Erythroblast (primary cell): ENCODE measurements around the gene AGAP1.

Experiments used
- DNase-seq, 2 experiments: peaks; one replicate each; lab custom pipeline; 2025; lab: John Stamatoyannopoulos, UW
- GATA1 ChIP-seq: IDR thresholded peaks from 2 replicates; pipeline ENCODE4 v1.6.1; 2011; ENCODE audit warnings: low read depth, mild to moderate bottlenecking, control low read depth, low read length, moderate library complexity
- POLR2A ChIP-seq: IDR thresholded peaks from 2 replicates; pipeline ENCODE4 v1.6.1; 2011; ENCODE audit warnings: mild to moderate bottlenecking, low read length

Gene AGAP1

DNA sequence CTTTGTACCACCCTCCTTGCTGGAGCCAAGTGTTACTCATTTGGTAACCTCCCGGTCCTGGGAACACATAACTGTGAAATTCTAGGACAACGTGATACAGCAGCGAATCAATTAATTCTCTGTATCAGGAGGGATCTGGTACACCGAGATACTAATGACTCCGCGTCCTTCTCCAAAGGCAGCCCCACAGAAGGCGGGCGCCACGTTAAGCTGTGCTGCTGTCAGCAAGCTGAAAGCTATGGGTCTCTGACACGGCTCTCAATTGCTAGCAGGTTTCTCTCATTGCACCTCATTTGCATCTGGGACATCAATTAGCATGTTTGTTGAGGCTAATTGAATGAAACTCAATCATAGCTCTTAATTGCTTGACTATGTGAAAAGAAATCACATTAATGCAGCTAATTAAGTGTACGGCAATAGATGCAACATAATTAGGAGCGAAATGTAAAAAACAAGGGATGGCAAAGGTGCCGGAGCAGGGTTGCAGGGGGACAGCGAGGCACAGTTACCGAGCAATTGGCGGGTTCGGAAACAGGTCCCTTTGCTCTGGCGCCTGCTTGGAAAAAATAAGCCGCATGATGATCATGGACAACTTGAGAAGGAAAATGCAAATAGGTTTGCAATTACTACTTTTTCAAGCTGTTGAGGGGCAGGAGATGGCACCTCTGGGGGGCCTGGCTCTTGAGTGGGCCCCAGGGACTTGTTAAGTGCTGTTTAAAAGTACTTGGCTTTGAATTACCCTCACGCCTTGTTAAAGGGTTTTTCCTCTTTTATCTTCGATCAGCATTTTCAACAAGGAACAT is 410.1 kb downstream of the AGAP1 start:
- no peak for DNase-seq

GRCh38 chr2:235904585-235904931 is 410.7 kb downstream of the AGAP1 start:
- no peak for DNase-seq
- TF ChIP-seq POLR2A (no peak), GATA1 (no peak)

More for the DNA sequence above, 410.1 kb downstream of the AGAP1 start:
- TF ChIP-seq GATA1, result no peak
- no peak for TF ChIP-seq POLR2A

DNA sequence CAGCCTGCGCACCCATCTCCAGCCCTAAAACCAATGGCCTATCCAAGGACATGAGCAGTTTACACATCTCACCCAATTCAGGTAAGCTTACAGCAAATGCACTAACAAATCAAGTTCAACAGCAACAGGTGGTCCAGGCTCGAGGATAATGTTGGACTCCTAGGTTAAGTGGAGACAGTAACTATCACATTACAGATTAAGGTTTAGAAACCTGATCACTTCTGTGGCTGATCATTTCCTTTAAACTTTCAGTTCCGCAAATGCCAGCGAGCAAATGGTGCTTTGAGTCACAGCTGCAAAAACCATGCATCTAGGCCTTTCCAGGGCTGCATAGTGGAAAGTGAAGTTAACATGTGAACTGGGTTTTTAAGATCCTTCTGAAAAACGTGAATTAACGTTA is 415.0 kb downstream of the AGAP1 start:
- DNase-seq, result peak; percentile 20 to 51
- no peak for TF ChIP-seq GATA1
- TF ChIP-seq POLR2A, result no peak

DNA sequence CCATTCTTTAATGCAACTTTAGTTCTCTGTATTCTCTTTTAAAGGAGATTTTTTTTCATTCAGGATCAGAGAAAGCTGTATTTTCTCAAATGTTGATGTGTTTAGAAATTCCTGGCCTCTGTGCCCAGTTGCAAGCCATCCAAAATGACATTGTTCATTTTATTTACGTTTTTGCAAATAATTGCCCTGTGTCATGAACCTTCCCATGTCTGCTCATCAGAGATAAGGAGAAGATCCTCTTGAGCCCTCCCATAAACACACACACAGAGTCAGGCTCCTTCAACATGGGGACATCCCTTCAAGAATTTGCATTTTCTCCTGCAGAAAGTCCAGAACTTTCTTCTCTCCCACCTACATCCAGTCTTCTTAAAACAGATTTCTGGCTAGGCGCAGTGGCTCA is 415.5 kb downstream of the AGAP1 start:
- no peak for TF ChIP-seq POLR2A
- TF ChIP-seq GATA1, result no peak

GRCh38 chr2:235910067-235910466 is 416.2 kb downstream of the AGAP1 start:
- peak; percentile 7 to 19 for DNase-seq
- TF ChIP-seq POLR2A (no peak), GATA1 (no peak)

More for the DNA sequence above, 415.5 kb downstream of the AGAP1 start:
- peak; percentile 78 to 85 for DNase-seq

- no peak for DNase-seq
Observed at GRCh38 chr2:235911125-235911524, 417.3 kb downstream of the AGAP1 start.

GRCh38 chr2:235911633-235912233 is 417.9 kb downstream of the AGAP1 start:
- peak in 1 of 2 experiments; percentile 13 for DNase-seq
- TF ChIP-seq POLR2A (no peak), GATA1 (no peak)

More at GRCh38 chr2:235911125-235911524, 417.3 kb downstream of the AGAP1 start:
- TF ChIP-seq GATA1, result no peak
- no peak for TF ChIP-seq POLR2A

- TF ChIP-seq GATA1 (no peak), POLR2A (no peak)
- DNase-seq, result no peak
Observed at GRCh38 chr2:235914756-235915155, 420.9 kb downstream of the AGAP1 start.

GRCh38 chr2:235917506-235917905 is 423.7 kb downstream of the AGAP1 start:
- DNase-seq, result no peak
- no peak for TF ChIP-seq POLR2A
- TF ChIP-seq GATA1, result no peak

DNA sequence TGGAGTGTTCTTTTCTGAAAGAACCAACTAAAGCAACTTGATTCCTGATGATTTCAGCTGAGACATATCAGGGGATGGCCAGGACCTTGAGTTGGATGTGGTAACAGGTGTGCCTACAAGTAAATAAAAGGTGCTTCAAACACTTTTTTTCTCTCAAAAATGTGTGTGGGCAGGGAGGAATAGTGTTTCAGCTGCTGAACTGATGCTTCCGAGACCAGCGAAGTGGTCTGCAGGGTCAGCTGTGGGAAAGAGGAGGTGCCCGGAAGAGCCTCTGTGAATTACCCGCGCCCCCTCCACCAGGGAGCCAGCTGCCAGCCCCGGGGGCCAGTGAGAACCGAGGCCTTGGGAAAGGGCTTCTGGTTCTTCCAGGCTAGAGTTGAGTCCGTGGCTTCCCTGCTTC is 425.0 kb downstream of the AGAP1 start:
- no peak for DNase-seq
- TF ChIP-seq GATA1 (no peak), POLR2A (no peak)

- no peak for TF ChIP-seq POLR2A
- no peak for TF ChIP-seq GATA1
- DNase-seq, result no peak
Observed at GRCh38 chr2:235920216-235920865, 426.5 kb downstream of the AGAP1 start.

- no peak for DNase-seq
- TF ChIP-seq GATA1 (no peak), POLR2A (no peak)
Observed at GRCh38 chr2:235921508-235922191, 427.8 kb downstream of the AGAP1 start.

GRCh38 chr2:235922839-235923238 is 429.0 kb downstream of the AGAP1 start:
- DNase-seq, result no peak
- TF ChIP-seq GATA1, result no peak
- TF ChIP-seq POLR2A, result no peak
